ENCODE results near the gene SLX4IP.

SLX4IP gene

GRCh38 chr20:10629946-10630650 is 195.0 kb downstream of the SLX4IP start:
- no peak overlapping the region for H3K4me3 ChIP-seq (ENCODE audit: low read depth, low read length)
- H3K27ac ChIP-seq: no peak overlapping the region
- no peaks in the 10 kb centered on the region for H3K9me3 ChIP-seq (ENCODE audit: severe bottlenecking)
- no peaks in the 10 kb centered on the region for H3K27me3 ChIP-seq (ENCODE audit: insufficient read depth, low read depth, severe bottlenecking)
- DNase-seq: no peak
- no peaks in the 10 kb centered on the region for H3K36me3 ChIP-seq
- TF ChIP-seq, protein P1, sequence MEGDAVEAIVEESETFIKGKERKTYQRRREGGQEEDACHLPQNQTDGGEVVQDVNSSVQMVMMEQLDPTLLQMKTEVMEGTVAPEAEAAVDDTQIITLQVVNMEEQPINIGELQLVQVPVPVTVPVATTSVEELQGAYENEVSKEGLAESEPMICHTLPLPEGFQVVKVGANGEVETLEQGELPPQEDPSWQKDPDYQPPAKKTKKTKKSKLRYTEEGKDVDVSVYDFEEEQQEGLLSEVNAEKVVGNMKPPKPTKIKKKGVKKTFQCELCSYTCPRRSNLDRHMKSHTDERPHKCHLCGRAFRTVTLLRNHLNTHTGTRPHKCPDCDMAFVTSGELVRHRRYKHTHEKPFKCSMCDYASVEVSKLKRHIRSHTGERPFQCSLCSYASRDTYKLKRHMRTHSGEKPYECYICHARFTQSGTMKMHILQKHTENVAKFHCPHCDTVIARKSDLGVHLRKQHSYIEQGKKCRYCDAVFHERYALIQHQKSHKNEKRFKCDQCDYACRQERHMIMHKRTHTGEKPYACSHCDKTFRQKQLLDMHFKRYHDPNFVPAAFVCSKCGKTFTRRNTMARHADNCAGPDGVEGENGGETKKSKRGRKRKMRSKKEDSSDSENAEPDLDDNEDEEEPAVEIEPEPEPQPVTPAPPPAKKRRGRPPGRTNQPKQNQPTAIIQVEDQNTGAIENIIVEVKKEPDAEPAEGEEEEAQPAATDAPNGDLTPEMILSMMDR (IDR thresholded peaks at IDR 0.05; ENCODE audit: low read depth, low read length): no peak

DNA sequence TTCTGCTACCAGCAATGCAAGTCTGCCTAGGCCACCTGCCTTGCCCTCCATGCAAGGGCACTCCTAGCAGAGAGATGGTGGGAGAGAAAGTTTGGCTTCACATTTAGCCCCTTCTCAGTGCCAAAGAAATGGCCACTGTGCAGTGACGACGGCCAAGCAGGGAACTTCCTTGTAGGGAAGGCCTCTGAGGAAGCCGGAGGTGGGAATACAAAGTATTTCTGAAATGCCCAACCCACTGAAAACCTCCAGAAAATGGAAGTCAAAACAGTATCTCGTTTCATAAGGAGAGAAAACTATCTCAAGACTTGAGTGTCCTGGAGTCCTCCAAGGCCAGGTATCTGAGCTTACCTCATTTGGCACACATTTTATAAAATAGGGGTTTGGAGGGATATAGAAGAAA is 196.0 kb downstream of the SLX4IP start:
- Histone ChIP-seq H3K4me3 (ENCODE audit: low read depth, low read length) (no peak overlapping the region), H3K27me3 (ENCODE audit: insufficient read depth, low read depth, severe bottlenecking) (no peaks in the 10 kb centered on the region), H3K9me3 (ENCODE audit: severe bottlenecking) (no peaks in the 10 kb centered on the region), H3K36me3 (no peaks in the 10 kb centered on the region), H3K27ac (no peak overlapping the region)
- no peak for DNase-seq
- TF ChIP-seq, protein P1 (IDR thresholded peaks at IDR 0.05; ENCODE audit: low read depth, low read length): no peak

GRCh38 chr20:10632721-10633509 is 197.8 kb downstream of the SLX4IP start:
- Histone ChIP-seq H3K27ac (no peak overlapping the region), H3K27me3 (ENCODE audit: insufficient read depth, low read depth, severe bottlenecking) (no peaks in the 10 kb centered on the region), H3K36me3 (no peaks in the 10 kb centered on the region), H3K9me3 (ENCODE audit: severe bottlenecking) (no peaks in the 10 kb centered on the region), H3K4me3 (ENCODE audit: low read depth, low read length) (no peak overlapping the region)
- no peak for DNase-seq
- TF ChIP-seq, protein P1 (IDR thresholded peaks at IDR 0.05; ENCODE audit: low read depth, low read length): no peak

DNA sequence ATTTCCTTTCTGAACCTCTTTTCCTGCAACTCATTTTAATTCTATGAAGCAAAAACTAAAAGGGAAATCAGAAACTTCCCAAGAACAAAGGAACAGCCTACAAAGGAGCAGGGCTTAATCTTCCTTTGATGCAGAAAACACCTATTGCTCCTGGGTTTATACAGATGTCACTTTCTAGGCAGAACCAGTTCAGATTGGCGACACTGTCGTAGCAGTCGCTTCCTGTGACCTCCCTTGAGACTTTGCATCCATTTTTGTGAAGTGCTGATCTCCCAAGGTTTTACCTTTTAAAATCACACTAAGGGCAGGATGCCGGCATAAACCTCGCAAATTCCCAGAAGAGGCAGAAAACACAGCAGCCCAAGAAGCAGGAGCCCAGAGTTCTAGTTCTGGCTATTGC is 198.6 kb downstream of the SLX4IP start:
- no peak overlapping the region for H3K27ac ChIP-seq
- no peaks in the 10 kb centered on the region for H3K36me3 ChIP-seq
- no peaks in the 10 kb centered on the region for H3K27me3 ChIP-seq (ENCODE audit: insufficient read depth, low read depth, severe bottlenecking)
- no peak for DNase-seq
- no peaks in the 10 kb centered on the region for H3K9me3 ChIP-seq (ENCODE audit: severe bottlenecking)
- H3K4me3 ChIP-seq (ENCODE audit: low read depth, low read length): no peak overlapping the region
- TF ChIP-seq, protein P1 (IDR thresholded peaks at IDR 0.05; ENCODE audit: low read depth, low read length): no peak

GRCh38 chr20:10634211-10634610 is 199.1 kb downstream of the SLX4IP start:
- TF ChIP-seq, protein P1 (IDR thresholded peaks at IDR 0.05; ENCODE audit: low read depth, low read length): no peak
- Histone ChIP-seq H3K9me3 (ENCODE audit: severe bottlenecking) (no peaks in the 10 kb centered on the region), H3K36me3 (no peaks in the 10 kb centered on the region), H3K27me3 (ENCODE audit: insufficient read depth, low read depth, severe bottlenecking) (no peaks in the 10 kb centered on the region), H3K4me3 (ENCODE audit: low read depth, low read length) (no peak overlapping the region), H3K27ac (no peak overlapping the region)
- DNase-seq: no peak

Data from WERI-Rb-1 (cell line).